ENCODE data around the gene LGALS9B. TPM values are rescaled to one million over a fixed set of nuclear protein-coding genes. Genes with fewer than 3 reads are reported as not detected.
"Not testable (repeated sequence)": the region's sequence is repeated elsewhere in the genome, so short reads cannot be mapped to it uniquely, and the experiment has no call there.

LGALS9B gene
- total RNA-seq, 1 donor from 2014 or later: not detected

DNA sequence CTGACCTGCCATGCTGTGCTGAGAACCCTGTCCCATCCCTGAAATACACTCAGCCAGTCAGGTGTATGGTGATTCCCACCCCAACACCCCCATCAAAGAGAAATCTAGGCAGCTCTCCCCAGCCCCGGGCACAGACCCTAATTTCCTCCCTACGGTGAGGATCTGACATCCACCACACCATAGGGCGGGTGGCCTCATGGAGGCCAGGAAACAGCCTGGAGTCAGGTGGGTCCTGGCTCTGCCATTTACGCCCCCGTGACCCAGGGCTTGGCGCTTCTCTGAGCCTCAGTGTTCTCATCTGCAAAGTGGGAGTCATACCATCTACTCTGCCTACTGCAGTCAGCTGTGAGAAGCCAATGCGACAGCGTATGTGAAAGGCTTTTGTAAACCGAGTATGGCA, 27.4 kb upstream of the LGALS9B start:
- not testable (repeated sequence) for H3K27ac ChIP-seq (ENCODE audit: low read depth, low read length); H3K36me3 ChIP-seq (ENCODE audit: control insufficient read depth in 3 of 3, insufficient read depth in 3 of 3, low read length in 3 of 3); H3K4me1 ChIP-seq (ENCODE audit: control insufficient read depth in 3 of 3, insufficient read depth in 3 of 3, low read length in 3 of 3); H3K27me3 ChIP-seq (ENCODE audit: control insufficient read depth in 3 of 3, insufficient read depth in 3 of 3, low read length in 3 of 3); H3K4me3 ChIP-seq (ENCODE audit: low read length in 3 of 3); H3K9ac ChIP-seq (ENCODE audit: low read depth in 1 of 3, low read length in 3 of 3); H3K9me3 ChIP-seq (ENCODE audit: control insufficient read depth in 3 of 3, low read length in 3 of 3)

DNA sequence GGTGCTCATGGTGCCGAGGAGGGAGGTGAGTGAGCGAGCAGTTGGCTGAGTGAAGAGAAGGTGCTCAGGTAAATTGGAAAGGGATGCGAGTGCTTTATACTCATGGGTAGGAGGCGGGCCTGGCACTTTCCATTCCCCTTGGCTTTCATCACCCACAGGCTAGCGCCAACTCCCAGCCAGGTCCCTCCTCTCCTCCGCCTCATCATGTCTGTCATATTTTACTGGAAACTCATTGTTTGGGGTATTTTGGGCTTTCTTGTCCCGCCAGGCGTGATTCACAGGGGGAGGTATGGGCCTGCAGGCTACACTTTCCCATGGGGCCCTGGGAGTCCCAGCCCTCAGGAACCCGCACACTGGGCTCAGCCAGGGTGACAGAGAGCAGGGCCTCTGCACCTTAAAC, 26.8 kb upstream of the LGALS9B start:
- not testable (repeated sequence) for H3K9me3 ChIP-seq (ENCODE audit: control insufficient read depth in 3 of 3, low read length in 3 of 3); H3K9ac ChIP-seq (ENCODE audit: low read depth in 1 of 3, low read length in 3 of 3); H3K36me3 ChIP-seq (ENCODE audit: control insufficient read depth in 3 of 3, insufficient read depth in 3 of 3, low read length in 3 of 3); H3K27me3 ChIP-seq (ENCODE audit: control insufficient read depth in 3 of 3, insufficient read depth in 3 of 3, low read length in 3 of 3); H3K27ac ChIP-seq (ENCODE audit: low read depth, low read length); H3K4me1 ChIP-seq (ENCODE audit: control insufficient read depth in 3 of 3, insufficient read depth in 3 of 3, low read length in 3 of 3); H3K4me3 ChIP-seq (ENCODE audit: low read length in 3 of 3)

DNA sequence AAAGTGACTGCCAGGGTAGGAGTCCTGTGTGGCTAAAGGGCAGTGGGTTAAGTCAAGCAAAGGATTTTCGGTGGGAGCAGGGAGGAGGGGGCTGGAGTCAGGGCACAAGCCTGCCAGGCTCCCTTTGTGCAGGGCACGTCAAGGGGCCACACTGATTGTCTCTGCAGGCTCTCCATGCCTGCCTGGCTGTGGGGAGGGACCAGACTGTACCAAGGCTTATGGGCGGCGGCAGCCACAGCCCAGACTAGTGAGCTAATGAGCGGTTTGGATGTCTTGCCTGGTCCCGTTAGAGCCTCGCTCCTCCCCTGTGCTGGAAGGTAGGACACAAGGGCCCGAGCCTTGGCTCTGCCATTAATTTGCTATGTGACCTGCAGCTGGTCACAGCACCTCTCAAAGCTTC, 25.6 kb upstream of the LGALS9B start:
- H3K4me3 ChIP-seq (ENCODE audit: low read length in 3 of 3); H3K36me3 ChIP-seq (ENCODE audit: control insufficient read depth in 3 of 3, insufficient read depth in 3 of 3, low read length in 3 of 3); H3K4me1 ChIP-seq (ENCODE audit: control insufficient read depth in 3 of 3, insufficient read depth in 3 of 3, low read length in 3 of 3); H3K9ac ChIP-seq (ENCODE audit: low read depth in 1 of 3, low read length in 3 of 3); H3K27me3 ChIP-seq (ENCODE audit: control insufficient read depth in 3 of 3, insufficient read depth in 3 of 3, low read length in 3 of 3); H3K9me3 ChIP-seq (ENCODE audit: control insufficient read depth in 3 of 3, low read length in 3 of 3); H3K27ac ChIP-seq (ENCODE audit: low read depth, low read length): not testable (repeated sequence)

DNA sequence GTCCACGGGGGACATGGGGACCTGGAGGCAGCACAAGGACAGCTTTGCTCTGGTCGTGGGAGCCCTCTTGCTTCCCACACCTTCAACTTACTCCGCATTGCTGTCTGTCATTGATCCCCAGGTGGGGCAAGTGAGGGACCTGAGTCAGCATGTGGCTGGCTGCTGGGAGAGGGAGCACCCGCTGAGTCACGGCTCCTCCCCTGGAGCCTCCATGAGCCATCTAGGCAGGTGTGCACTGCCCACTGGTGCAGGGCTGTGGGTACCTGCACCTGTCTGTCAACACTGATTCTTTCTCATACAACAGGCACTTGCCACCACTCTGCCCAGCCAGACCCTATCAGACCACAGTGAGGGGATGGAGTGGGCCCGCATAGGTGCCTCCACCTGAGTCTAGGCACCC, 24.8 kb upstream of the LGALS9B start:
- not testable (repeated sequence) for H3K27ac ChIP-seq (ENCODE audit: low read depth, low read length); H3K4me3 ChIP-seq (ENCODE audit: low read length in 3 of 3); H3K9ac ChIP-seq (ENCODE audit: low read depth in 1 of 3, low read length in 3 of 3); H3K4me1 ChIP-seq (ENCODE audit: control insufficient read depth in 3 of 3, insufficient read depth in 3 of 3, low read length in 3 of 3); H3K9me3 ChIP-seq (ENCODE audit: control insufficient read depth in 3 of 3, low read length in 3 of 3); H3K27me3 ChIP-seq (ENCODE audit: control insufficient read depth in 3 of 3, insufficient read depth in 3 of 3, low read length in 3 of 3); H3K36me3 ChIP-seq (ENCODE audit: control insufficient read depth in 3 of 3, insufficient read depth in 3 of 3, low read length in 3 of 3)

DNA sequence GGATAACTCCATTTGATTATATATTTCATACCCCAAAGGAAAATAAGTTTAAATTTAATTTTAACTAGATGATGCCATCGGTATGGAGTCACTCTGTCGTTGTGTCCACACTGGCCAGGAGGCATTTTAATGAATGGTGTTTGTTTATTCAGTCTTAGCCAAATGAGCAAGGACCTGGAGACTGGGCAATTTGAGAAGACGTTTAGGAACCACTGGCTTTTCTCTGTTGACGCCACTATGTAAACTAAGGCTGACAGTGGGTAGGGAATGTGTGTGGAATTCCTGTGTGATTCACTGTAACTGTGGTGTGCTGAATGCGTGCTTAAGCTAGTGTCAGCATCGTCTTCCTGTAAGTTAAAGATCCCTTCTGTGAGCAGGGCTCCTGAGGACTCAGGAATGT, 17.6 kb upstream of the LGALS9B start:
- H3K9ac ChIP-seq (ENCODE audit: low read depth in 1 of 3, low read length in 3 of 3); H3K4me1 ChIP-seq (ENCODE audit: control insufficient read depth in 3 of 3, insufficient read depth in 3 of 3, low read length in 3 of 3); H3K4me3 ChIP-seq (ENCODE audit: low read length in 3 of 3); H3K27ac ChIP-seq (ENCODE audit: low read depth, low read length); H3K27me3 ChIP-seq (ENCODE audit: control insufficient read depth in 3 of 3, insufficient read depth in 3 of 3, low read length in 3 of 3); H3K9me3 ChIP-seq (ENCODE audit: control insufficient read depth in 3 of 3, low read length in 3 of 3); H3K36me3 ChIP-seq (ENCODE audit: control insufficient read depth in 3 of 3, insufficient read depth in 3 of 3, low read length in 3 of 3): not testable (repeated sequence)

DNA sequence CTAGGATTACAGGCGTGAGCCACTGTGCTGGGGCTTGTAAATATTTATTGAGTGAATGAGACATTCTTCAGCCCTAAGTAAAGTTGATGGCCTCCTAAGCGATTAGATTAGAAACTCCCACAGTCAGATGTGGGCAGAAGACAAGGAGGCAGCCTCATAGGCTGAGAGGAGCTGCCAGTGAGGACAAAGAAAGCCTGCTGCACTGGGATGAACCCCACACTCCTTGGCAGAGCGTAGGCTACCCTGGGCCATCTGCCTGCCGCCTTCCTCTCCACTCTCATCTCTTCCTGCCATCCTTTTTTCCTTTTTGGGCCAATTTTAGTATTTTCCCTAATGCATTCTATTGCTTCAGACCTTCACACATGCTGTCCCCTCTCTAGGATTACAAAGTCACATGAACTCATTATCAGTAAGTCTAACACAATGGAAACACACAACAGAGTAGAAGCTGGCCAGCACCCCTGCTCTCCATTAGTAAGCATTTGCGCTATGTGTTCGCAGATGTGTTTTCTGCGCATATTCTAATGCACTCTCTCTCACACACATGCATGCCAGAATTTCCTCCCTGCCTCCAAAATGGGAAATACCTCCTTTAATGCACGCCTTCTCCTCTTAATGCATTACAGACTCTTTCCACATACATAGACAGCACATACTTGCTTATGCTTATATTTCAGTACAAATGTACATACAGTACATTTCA, 12.7 kb upstream of the LGALS9B start:
- not testable (repeated sequence) for H3K27ac ChIP-seq (ENCODE audit: low read depth, low read length); H3K9ac ChIP-seq (ENCODE audit: low read depth in 1 of 3, low read length in 3 of 3); H3K4me3 ChIP-seq (ENCODE audit: low read length in 3 of 3); H3K4me1 ChIP-seq (ENCODE audit: control insufficient read depth in 3 of 3, insufficient read depth in 3 of 3, low read length in 3 of 3); H3K27me3 ChIP-seq (ENCODE audit: control insufficient read depth in 3 of 3, insufficient read depth in 3 of 3, low read length in 3 of 3); H3K9me3 ChIP-seq (ENCODE audit: control insufficient read depth in 3 of 3, low read length in 3 of 3); H3K36me3 ChIP-seq (ENCODE audit: control insufficient read depth in 3 of 3, insufficient read depth in 3 of 3, low read length in 3 of 3)

DNA sequence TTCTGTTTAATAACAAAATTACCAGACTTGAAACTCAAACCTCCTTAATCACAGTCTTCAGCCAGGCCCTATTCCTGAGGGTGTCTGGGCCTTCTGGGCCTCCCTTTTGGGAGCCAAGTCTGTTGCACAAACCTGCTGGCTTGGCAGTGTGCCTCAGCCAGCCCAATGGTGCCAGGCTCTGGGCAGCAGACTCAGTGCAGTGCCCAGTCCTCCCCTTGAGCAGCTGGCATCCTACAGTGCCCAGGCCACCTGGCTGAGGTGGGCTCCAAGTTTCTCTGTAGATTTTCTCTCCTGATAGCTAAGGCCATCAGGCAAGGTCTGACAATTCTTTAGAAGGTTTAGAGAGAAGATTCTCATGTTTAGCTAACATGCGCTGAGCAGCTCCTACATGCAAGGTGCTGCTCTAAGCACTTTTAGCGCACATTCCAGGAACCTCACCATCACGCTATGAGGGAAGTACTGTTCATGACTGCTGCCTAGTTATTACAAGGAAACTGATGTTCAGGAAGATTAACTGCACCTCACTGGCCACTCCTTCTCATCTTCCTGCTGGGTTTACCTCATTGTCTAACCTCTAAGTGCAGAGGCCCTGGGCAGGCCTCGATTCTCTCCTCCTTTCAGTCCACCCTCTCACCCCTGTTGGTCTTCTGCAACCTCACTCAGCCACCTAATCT, 10.2 kb upstream of the LGALS9B start:
- H3K27me3 ChIP-seq (ENCODE audit: control insufficient read depth in 3 of 3, insufficient read depth in 3 of 3, low read length in 3 of 3); H3K4me3 ChIP-seq (ENCODE audit: low read length in 3 of 3); H3K4me1 ChIP-seq (ENCODE audit: control insufficient read depth in 3 of 3, insufficient read depth in 3 of 3, low read length in 3 of 3); H3K27ac ChIP-seq (ENCODE audit: low read depth, low read length); H3K9ac ChIP-seq (ENCODE audit: low read depth in 1 of 3, low read length in 3 of 3); H3K9me3 ChIP-seq (ENCODE audit: control insufficient read depth in 3 of 3, low read length in 3 of 3); H3K36me3 ChIP-seq (ENCODE audit: control insufficient read depth in 3 of 3, insufficient read depth in 3 of 3, low read length in 3 of 3): not testable (repeated sequence)

DNA sequence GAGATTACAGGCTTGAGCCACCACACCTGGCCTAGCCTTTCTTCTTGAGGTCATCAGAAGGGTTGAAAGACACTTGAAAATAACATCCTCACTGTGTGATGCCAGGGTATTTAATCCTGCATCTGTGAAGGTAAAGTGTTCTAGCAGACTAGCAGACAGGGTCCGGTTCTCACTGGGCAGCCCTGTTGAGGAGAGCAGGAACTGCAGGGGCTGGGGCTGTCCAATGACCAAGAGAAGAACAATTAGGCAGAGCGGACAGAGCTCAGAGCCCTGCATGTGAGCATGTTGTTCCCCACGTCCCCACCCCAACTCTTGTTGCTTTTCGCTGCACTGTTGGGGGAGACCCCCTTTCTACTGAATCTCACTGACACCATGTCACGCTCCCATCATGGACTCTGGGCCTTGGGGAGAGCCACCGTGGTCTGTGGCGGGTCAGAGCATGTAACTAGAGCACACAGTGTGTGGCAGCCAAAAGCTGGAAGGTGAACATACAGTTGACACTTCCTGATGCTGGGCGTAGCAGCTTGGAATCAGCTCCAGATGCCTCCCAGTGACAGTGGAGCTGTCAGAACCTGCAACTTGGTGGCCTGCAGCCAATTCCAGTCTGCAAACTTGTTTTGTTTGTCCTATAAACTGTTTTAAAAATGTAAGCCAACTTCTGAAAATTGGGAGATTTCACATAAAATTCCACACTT, 7.9 kb upstream of the LGALS9B start:
- not testable (repeated sequence) for H3K36me3 ChIP-seq (ENCODE audit: control insufficient read depth in 3 of 3, insufficient read depth in 3 of 3, low read length in 3 of 3); H3K9me3 ChIP-seq (ENCODE audit: control insufficient read depth in 3 of 3, low read length in 3 of 3); H3K27me3 ChIP-seq (ENCODE audit: control insufficient read depth in 3 of 3, insufficient read depth in 3 of 3, low read length in 3 of 3); H3K27ac ChIP-seq (ENCODE audit: low read depth, low read length); H3K4me3 ChIP-seq (ENCODE audit: low read length in 3 of 3); H3K9ac ChIP-seq (ENCODE audit: low read depth in 1 of 3, low read length in 3 of 3); H3K4me1 ChIP-seq (ENCODE audit: control insufficient read depth in 3 of 3, insufficient read depth in 3 of 3, low read length in 3 of 3)

DNA sequence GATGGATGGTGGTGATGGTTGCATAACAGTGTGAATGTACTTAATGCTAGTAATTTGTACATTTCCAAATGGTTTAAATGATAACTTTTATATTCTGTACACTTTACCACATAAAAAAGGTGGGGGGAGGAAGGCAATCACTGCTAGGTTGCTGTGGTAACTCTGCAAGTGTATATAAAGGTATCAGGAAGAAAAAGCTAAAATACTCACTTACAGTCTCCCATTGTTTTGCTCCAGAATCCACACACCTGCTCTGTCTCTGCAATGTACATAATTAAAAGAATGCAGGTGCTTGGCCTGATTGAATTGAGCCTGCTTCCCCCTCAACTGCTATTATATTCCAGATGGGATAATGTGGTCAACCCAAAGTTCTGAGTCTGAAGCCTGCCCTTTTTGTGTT, 6.7 kb upstream of the LGALS9B start:
- not testable (repeated sequence) for H3K4me1 ChIP-seq (ENCODE audit: control insufficient read depth in 3 of 3, insufficient read depth in 3 of 3, low read length in 3 of 3); H3K27ac ChIP-seq (ENCODE audit: low read depth, low read length); H3K9ac ChIP-seq (ENCODE audit: low read depth in 1 of 3, low read length in 3 of 3); H3K9me3 ChIP-seq (ENCODE audit: control insufficient read depth in 3 of 3, low read length in 3 of 3); H3K4me3 ChIP-seq (ENCODE audit: low read length in 3 of 3); H3K36me3 ChIP-seq (ENCODE audit: control insufficient read depth in 3 of 3, insufficient read depth in 3 of 3, low read length in 3 of 3); H3K27me3 ChIP-seq (ENCODE audit: control insufficient read depth in 3 of 3, insufficient read depth in 3 of 3, low read length in 3 of 3)

DNA sequence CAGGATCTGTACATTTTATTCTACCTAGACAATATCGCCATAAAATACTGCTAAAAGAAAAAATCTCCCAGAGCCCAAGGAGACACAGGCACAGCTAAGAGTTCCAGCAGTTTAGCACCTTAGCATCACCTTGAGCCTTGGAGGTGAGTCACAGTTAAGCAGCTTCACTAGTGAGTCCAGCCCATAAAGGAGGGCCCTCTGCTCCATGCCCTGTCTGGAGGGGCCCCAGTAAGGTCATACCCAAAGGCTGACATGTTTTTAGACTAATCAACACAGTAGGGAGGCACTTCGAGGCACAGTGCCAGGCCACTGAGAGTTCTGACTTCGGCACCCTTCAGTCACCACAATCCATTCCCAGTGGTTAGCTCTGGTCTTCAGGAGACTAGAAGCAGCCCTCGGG, 2.6 kb upstream of the LGALS9B start:
- H3K9me3 ChIP-seq (ENCODE audit: control insufficient read depth in 3 of 3, low read length in 3 of 3); H3K27ac ChIP-seq (ENCODE audit: low read depth, low read length); H3K27me3 ChIP-seq (ENCODE audit: control insufficient read depth in 3 of 3, insufficient read depth in 3 of 3, low read length in 3 of 3): not testable (repeated sequence)

More for the DNA sequence above, 2.6 kb upstream of the LGALS9B start:
- not testable (repeated sequence) for H3K9ac ChIP-seq (ENCODE audit: low read depth in 1 of 3, low read length in 3 of 3); H3K4me1 ChIP-seq (ENCODE audit: control insufficient read depth in 3 of 3, insufficient read depth in 3 of 3, low read length in 3 of 3); H3K4me3 ChIP-seq (ENCODE audit: low read length in 3 of 3); H3K36me3 ChIP-seq (ENCODE audit: control insufficient read depth in 3 of 3, insufficient read depth in 3 of 3, low read length in 3 of 3)

All from skeletal muscle tissue (tissue), 4 donors.